ENCODE results near the gene SPRED1.

The SPRED1 gene

DNA sequence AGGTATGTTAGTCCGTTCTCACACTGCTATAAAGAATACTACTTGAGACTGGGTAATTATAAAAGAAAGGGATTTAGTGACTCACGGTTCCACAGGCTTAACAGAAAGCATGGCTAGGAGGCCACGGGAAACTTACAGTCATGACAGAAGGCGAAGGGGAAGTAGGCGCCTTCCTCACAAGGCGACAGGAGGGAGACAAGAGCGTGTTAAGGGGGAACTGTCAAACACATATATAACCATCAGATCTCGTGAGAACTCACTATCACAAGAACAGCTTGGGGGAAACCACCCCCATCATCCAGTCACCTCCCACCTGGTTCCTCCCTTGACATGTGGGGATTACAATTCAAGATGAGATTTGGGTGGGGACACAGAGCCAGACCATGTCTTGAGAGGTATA, 30.4 kb downstream of the SPRED1 start:
- no peak for DNase-seq (ENCODE audit: low read depth)

DNA sequence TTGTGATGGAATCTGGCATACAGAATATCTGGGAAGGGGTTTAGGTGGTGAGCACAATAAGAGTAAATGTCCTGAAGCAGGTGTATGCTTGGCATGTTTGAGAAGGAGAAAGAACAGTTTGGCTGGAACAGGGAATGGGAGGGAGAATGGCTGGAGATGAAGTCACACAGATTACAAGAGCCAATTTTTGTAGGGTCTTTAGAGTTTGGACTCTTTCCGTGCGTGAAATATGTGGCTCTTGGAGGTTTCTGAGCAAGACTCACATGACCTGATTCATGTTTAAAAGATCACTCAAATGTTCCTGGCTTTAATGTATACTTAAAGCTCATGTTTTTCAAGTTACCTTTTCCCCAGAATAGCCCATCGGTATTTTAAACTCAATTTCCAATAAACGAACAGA, 32.8 kb downstream of the SPRED1 start:
- DNase-seq (ENCODE audit: low read depth): no peak

DNA sequence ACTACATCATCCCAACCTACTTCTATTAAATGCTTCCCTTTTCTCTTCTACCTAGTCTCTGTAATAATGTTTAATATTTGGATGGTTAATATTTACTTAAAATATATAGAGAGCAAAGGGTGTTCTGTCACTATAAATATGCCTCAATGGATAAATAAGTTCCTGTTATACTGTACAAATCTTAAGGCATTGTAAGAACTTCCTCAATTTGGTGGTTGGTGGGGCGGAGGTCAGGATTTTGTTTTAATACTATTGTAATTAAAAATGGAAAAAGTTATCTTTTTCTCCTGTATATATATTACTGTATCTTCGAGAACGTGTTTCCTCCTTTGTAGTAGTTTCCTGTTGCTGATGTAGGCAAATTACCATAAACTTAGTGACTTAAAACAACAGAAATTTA, 41.5 kb downstream of the SPRED1 start:
- no peak for DNase-seq (ENCODE audit: low read depth)

- no peak for DNase-seq (ENCODE audit: low read depth)
Observed at GRCh38 chr15:38297623-38298388, 45.2 kb downstream of the SPRED1 start.

DNA sequence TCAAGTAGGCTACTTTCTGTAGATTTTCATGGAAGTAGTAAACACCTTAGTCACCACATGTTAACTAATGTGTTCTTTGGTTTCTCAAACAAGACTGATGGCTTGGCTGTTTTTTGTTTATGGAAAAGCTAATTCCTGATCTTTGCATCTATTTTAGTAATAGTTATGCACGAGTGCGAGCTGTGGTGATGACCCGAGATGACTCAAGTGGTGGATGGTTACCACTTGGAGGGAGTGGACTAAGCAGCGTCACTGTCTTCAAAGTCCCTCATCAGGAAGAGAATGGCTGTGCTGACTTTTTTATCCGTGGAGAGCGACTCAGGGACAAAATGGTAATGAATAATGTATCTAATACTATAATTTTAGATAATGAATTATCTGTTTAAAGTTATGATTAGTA, 46.6 kb downstream of the SPRED1 start:
- DNase-seq (ENCODE audit: low read depth): no peak

- no peak for DNase-seq (ENCODE audit: low read depth)
Observed at GRCh38 chr15:38300395-38300794, 47.8 kb downstream of the SPRED1 start.

GRCh38 chr15:38304481-38304880, 51.8 kb downstream of the SPRED1 start:
- DNase-seq (ENCODE audit: low read depth): no peak

DNA sequence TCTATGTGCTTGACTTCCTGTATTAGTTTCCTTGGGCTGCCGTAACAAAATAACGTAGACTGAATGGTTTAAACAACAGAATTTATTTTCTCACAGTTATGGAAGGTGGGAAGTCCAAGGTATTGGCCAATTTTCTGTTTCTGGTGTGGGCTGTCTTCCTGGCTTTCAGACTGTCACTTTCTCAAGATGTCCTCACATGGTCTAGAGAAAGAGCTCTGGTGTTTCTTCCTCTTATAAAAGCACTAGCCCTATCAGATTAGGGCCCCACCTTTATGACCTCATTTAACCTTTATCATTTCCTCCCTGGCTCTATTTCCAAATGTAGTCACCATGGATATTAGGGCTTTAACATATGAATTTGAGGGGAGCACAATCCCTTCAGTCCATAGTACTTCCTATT, 54.6 kb downstream of the SPRED1 start:
- no peak for DNase-seq (ENCODE audit: low read depth)

GRCh38 chr15:38307861-38308641, 55.4 kb downstream of the SPRED1 start:
- DNase-seq (ENCODE audit: low read depth): no peak

GRCh38 chr15:38308797-38309196, 56.2 kb downstream of the SPRED1 start:
- DNase-seq (ENCODE audit: low read depth): no peak

DNA sequence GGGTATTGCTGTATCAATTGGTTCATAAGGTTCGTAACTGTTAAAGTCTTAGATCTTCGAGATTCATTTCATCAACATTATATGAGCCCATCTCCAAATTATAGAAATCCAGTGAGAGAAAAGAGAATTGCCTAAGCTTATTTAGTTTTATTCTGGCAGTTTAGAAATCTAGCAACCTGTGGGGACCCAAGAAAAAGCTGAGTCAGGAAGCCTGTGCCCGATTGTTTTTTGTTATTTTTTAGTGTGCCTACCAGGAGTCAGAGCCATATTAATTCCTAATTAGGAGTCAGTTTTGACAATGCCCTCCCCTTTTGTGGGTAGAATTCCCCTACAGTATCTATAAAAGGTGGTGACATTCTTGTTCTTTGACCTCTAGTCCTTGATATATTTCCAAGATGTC, 59.6 kb downstream of the SPRED1 start:
- no peak for DNase-seq (ENCODE audit: low read depth)

GRCh38 chr15:38316311-38316710, 63.7 kb downstream of the SPRED1 start:
- no peak for DNase-seq (ENCODE audit: low read depth)

DNA sequence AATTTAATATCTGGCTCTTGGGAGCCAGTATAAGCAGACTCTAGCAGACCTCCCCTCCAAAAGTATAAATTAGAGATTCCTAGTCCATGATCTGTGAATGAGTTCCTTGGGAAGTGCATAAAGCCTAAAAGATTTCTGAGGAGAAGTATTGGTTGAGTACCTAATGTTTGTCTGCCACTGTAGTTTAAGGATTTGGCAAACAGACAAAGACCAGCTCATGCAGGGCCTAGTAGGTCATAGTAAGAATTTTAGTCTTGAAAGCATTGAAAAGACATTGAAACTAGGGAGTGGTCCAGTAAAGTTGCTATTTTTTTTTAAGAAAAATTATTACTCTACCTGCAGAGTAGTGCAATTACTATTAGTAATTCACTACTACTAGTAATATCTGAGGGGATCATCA, 67.5 kb downstream of the SPRED1 start:
- no peak for DNase-seq (ENCODE audit: low read depth)

- no peak for DNase-seq (ENCODE audit: low read depth)
Observed at GRCh38 chr15:38320866-38321265, 68.2 kb downstream of the SPRED1 start.

- DNase-seq (ENCODE audit: low read depth): no peak
Observed at GRCh38 chr15:38323895-38324294, 71.3 kb downstream of the SPRED1 start.

DNA sequence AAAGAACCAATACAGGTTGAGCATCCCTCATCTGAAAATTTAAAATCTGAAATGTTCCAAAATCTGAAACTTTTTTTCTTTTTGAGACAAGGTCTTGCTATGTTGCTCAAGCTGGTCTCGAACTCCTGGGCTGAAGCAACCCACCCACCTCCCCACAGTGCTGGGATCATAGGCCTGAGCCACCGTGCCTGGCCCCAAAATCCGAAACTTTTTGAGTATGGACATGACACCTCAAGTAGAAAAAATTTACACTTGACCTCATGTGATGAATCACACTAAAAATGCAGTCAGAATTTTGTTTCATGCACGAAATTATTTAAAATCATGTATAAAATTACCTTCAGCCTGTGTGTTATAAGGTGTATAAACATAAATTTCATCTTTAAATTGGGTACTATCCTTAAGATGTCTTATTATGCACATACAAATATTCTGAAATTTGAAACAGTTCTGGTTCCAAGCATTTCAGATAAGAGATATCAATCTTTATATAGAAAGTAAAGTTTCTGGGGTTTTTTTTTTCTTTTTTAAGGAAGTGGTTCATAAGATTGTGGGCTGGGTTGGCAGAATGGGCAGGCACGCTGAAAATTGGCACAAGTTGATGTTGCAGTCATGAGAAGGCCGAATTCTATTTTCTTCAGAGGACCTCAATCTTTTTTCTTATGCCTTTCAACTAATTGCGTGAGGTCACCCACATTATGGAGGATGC, 72.5 kb downstream of the SPRED1 start:
- no peak for DNase-seq (ENCODE audit: low read depth)

DNA sequence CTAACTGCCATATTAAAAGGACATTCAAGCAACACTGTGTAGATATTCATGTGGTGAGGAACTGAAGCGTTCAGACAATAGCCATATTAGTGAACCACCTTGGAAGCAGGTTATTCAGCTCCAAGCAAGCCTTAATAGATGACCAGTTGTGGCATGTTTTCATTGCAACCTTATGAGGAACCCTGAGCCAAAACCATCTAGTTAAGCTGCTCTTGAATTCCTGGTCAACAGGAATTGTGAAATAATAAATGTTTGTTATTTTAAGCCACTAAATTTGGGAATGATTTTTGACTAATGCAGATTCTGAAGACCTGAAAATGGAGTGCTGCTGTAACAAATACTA, 73.0 kb downstream of the SPRED1 start:
- no peak for DNase-seq (ENCODE audit: low read depth)

GRCh38 chr15:38332711-38333110, 80.1 kb downstream of the SPRED1 start:
- DNase-seq (ENCODE audit: low read depth): no peak

- DNase-seq (ENCODE audit: low read depth): no peak
Observed at GRCh38 chr15:38335116-38335515, 82.5 kb downstream of the SPRED1 start.

- DNase-seq (ENCODE audit: low read depth): no peak
Observed at GRCh38 chr15:38344351-38344750, 91.7 kb downstream of the SPRED1 start.

GRCh38 chr15:38349251-38349650, 96.6 kb downstream of the SPRED1 start:
- no peak for DNase-seq (ENCODE audit: low read depth)

DNA sequence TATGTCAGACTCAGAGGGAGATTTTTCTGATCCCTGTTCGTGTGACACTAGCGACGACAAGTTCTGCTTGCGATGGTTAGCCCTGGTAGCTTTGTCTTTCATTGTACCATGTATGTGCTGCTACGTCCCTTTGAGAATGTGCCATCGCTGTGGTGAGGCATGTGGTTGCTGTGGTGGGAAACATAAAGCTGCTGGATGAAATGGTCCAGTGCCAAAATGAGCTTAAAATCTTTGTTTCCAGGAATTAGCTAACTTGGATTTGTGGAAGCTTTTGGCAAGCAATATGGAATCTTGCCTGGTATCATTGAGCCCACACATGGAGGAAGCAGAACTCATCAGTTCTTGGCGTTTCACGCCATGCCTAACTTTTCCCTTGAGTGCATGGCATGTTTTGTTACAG, 98.8 kb downstream of the SPRED1 start:
- DNase-seq (ENCODE audit: low read depth): no peak

- peak; percentile 30 for DNase-seq (ENCODE audit: low read depth)
Observed at GRCh38 chr15:38354315-38354929, 101.8 kb downstream of the SPRED1 start.
